Loucy (cell line): Measurements from ENCODE around the gene PROSER2.

Source experiments
- CTCF ChIP-seq: fragments of 200-600 bp; sonication (generic); conservative IDR thresholded peaks from 2 replicates; pipeline ENCODE4 v1.5.1; 2014; ENCODE audit warnings: mild to moderate bottlenecking, antibody characterized with exemption, low read length
- EZH2phosphoT487 ChIP-seq: fragments of 200-600 bp; IDR thresholded peaks from 2 replicates; pipeline ENCODE4 v1.6.1; 2018; ENCODE audit warnings: antibody characterized with exemption, mild to moderate bottlenecking, moderate library complexity, borderline replicate concordance

GRCh38 chr10:11874568-11875493 is 51.7 kb downstream of the PROSER2 start:
- TF ChIP-seq CTCF (no peak), EZH2phosphoT487 (no peak)
